Superior temporal gyrus (tissue), 1 donor: ENCODE results near the gene SKI.

Source experiments
- DNase-seq: peaks from one replicate; pipeline ENCODE4 v3.0.0-alpha.2; 2016; ENCODE audit errors: extremely low spot score

The SKI gene

DNA sequence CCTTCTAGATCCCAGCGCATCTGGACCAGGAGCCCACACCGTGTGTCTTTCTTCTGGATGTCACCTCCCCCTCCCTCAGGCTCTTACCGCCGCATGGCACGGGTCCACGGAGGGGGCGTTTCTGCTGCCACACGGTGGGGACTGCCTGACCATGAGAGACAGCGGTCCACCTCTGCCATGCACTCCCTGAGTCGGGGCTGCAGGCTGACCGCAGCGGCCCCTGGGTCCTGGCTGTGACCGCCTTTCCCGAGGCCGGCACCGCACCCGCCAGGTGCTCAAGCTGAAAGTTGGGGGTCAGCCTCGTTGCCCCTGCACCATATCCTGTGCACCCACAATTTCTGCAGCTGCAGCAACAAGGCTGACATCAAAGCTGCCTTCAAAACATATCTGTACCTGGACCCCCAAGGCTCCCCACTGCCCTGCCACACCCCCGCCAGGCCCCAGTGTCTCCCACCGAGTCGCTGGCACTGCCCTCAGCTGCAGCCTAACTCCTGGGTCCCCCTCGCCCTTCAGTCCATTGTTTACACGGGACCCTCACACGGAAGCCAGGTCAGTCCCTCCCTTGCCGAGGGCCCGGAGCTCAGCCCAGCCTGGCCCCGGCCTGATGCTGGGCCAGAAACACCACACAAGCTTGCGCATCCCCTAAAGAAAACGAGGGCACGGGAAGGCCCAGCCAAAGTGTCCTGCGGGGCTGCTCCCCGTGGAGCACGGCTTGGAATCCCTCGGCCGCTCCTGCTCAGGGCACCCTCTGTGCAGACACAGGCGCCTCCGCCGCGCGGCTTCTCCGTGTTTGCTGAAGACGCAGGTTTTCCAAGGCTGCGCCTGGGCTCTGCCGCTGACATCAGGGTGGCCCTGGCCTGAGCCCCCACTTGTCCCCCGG, 111.3 kb downstream of the SKI start:
- no peak for DNase-seq

- no peak for DNase-seq
Measured at GRCh38 chr1:2340086-2340917, 112.2 kb downstream of the SKI start.

GRCh38 chr1:2340918-2341254, 112.8 kb downstream of the SKI start:
- DNase-seq, result no peak

DNA sequence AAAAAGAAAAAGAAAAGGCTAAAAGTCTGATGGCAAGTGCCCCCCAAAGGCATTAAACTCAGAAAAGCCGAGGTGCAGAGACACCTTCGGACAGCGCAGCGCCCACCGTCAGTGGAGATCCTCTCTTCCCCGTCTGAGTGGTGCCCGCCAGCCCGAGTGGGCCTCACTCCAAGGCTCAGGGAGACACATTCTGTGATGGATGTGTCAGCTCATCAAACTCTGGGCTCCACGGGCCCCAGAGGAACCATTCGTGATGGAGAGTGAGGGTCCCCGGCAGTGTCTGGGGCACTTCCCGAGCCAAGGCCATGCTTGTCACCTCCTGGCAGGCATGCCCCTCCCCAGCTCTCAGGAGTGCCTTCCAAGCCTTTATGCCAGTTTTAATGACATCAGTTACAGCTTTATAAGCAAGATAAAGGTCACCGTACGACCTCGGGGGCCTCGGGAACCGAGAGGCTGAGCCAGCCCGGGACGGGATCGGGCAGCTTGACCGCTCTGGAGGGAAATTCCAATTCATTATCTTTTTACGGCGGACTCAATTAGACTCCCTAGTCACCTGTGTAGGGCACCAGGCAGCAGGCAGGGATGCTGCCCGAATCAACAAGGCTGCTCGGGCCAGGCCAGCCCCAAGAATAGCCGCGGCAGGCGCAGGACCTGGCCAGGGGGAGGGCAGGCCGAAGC, 113.7 kb downstream of the SKI start:
- no peak for DNase-seq

GRCh38 chr1:2342384-2343022, 114.4 kb downstream of the SKI start:
- no peak for DNase-seq

GRCh38 chr1:2343023-2343935, 115.2 kb downstream of the SKI start:
- no peak for DNase-seq

DNA sequence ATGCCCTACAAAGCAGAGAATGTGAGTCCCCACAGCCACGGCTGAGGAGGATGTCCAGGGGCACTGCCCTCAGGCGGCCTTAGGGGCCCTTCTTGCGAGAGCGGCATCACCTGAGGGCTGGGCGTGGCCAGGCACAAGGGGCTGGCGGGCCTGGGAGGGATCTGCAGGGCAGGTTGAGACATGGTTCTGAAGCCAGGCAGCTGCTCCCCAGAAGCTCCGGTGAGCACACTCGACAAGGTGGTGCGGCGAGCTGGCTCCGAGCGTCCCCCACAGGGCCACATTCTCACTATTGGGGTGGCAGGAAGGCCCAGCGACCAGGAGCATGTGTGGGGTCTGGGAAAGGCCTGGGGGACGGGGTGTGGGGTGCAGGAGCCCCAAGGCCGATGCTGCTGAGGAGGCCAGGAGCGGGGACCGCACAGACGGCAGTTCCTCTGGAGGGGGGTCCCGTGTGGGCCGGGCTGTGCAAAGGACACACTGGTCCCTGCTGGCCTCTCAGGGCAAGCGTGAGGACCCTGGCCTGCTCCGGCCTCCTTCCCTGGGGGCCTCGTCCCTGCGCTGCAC, 116.1 kb downstream of the SKI start:
- DNase-seq, result no peak

GRCh38 chr1:2344744-2345296, 116.7 kb downstream of the SKI start:
- DNase-seq, result no peak

GRCh38 chr1:2345297-2346075, 117.4 kb downstream of the SKI start:
- no peak for DNase-seq

DNA sequence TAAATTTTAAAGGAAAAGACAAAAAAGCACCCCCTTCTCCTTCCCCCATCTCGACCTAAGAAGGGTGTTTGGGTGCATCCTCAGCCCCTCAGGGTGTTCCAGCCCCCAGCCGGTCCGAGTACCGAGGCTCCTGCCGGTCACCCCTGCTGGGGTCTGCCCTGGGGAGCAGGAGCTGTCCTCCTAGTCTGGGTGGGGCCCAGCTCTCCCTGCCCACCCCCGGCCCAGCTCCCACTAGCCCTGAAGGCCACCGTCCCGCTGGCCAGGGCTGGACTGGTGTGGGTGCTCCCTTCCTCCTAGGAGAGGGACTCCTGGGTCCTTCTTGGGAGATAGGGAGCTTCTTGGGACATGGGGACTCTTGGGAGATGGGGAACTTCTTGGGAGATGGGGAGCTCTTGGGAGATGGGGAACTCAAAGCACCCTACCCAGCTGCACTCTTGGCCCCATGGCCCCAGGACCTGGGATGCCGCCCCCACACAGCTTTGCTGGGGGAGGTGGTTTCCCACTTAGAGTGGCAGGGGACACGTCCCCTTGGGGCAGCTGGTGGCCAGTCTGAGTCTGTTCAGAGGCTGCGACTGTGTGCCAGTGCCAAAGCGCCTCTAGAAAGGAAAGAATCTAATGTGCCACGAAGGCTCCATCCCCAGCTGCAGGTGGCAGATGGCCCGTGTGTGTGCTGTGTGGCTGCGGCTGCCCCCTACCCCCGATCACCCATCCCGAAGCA, 118.7 kb downstream of the SKI start:
- DNase-seq, result no peak

DNA sequence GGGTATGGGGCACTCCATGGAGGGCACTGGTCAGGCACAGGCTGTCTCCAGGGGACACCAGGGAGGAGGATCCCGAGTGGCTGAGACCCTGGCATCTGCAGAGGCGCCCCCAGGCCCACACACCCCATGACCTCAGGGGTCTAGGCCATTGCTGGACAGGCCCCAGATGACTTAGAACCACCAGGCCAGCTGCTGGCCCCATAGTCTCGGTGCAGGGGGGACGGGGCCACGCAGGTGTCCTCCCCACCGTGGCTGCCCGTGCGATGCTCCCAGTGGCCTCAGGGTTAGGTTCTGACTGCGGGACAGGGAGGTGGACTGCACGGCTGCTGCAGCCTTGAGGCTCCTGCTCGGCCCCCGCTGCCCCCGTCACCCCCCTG, 119.3 kb downstream of the SKI start:
- no peak for DNase-seq

DNA sequence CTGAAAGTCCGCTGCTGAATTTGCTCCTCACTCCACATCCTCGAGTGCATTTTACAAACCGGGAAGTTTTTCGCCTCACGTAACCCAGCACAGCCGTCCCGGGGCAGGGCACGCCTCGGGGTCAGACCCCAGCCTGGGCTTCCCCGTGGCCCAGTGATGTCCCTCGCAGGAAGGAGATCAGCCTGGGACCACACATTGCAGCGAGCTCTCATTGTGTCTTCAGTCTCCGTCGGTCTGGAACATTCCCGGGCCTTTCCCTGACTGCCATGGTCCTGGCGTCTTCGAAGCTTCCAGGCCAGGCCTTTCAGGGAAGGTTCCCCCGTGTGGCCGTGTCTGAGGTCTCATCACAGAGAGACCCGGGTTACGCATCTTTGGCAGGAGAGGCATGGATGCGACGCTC, 119.8 kb downstream of the SKI start:
- DNase-seq, result no peak

GRCh38 chr1:2348346-2349325, 120.5 kb downstream of the SKI start:
- no peak for DNase-seq

- DNase-seq, result no peak
Measured at GRCh38 chr1:2349806-2350205, 121.7 kb downstream of the SKI start.

GRCh38 chr1:2350501-2350900, 122.4 kb downstream of the SKI start:
- no peak for DNase-seq

DNA sequence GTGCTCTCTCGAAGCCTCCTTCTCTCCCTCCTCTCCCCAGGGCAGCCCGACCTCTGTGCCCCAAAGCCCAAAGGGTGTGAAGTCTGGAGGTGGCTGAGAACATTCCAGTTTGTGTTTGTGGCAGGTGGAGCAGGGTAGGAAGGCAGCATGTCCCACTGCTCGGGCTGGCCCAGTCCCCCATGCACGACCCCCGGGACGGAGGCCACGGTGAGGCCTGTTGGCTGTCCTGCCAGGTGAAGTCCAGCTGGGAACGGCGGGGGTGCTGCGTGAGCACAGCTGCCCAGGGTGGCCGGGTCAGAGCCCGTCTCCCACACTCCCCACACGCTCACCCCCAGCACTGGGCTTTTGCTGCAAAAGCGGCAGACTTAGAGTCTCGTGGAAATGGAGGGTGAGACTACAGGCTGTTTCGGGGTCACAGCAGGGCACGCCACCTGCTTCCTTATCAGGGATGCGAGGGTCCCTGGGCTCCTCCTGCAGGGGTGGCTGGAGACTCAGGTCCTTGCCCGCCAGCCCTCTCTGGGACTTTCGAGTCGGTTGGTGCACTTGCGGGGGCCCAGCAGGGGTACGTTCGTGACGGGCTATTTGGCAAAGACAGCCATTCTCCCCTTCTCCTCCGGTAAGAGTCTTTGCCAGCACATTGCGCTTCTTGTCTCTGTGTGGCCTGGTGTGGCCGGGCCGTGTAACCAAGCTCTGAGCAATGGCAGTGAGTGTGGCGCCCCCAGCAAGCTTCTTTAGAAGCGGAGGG, 123.0 kb downstream of the SKI start:
- no peak for DNase-seq

DNA sequence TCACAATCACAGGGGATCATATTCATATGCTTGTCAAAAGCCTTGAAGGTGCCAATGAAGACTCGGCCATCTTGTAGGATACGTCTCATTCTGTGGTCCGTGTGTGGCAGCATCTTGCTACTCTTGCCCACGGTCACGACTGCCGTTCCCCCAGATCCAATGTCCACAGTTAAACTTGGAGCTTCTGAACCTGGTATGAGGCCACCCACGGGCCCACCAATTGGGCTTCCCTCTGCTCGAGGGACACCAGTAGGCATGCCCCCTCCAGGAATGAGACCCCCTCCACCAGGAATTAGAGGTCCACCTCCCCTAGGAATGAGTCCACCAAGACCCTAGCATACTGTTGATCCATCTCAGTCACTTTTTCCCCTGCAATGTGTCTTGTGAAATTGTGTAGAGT, 123.6 kb downstream of the SKI start:
- DNase-seq, result no peak
